Measurements from ENCODE around the gene MYL9.
"Not testable (repeated sequence)": the region's sequence is repeated elsewhere in the genome, so short reads cannot be mapped to it uniquely, and the experiment has no call there.

MYL9 gene

DNA sequence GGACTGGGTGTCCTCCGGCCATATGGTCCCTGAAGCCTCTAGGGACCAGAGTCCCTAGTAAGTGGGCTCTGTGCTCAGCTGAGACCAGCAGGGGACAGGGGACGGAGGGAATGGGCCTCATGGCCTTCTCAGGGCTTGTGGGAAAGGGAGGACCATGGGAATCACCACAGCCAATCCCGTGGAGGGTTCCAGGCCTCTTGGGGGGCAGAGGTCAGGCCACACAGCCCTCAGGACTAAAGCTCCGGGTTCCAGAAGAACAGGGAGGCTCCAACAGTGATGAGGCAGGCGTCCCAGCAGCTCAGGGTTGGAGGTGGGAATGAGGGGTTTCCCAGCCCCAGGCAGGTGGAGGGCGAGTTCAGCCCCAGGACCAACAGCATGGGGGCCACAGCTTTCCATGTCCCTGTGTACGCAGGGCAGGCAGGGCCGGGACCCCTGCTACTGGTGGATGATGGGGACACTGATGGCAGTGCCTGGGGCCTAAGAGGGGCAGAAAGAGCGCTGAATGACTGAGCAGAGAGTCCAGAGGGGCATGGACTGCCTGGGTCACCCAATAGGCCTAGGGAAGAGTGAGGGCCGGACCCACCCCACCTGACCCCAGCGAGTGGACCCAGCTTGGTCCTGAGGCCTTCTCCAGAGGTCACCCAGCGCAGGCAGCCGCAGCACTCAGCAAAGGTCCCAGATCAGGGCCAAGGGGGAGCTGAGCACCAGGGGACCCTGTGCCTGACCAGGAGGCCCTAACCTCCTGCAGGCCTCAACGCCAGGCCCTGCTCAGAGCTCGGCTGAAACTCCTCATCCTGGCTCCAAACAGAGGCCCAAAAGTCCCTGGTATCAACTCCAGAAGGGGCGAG is 8.8 kb downstream of the MYL9 start:
- no peak for DNase-seq

DNA sequence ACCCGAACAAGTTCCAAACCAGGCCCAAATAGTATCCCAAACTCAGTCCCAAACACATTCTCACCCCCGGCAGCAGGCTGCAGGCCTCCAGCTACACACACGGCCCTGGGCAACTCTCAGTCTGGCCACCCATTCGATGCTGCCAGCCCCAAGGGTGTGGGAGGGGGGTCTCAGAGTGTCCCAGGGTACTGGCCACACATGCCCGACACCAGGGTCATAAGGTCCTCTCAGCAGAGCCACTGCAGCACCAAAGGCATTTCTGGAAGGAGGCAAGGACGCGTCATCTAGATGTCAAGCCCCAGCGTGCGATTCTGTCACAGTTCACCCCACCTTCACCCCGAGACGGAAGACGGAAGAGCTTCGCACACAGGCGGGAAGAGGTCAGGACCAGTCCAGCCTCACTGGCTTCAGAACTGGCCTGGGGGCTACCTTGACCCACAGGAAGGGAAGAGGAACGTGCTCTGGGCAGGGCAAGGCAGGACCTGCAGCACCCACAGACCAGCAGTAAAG is 9.5 kb downstream of the MYL9 start:
- no peak for DNase-seq

DNA sequence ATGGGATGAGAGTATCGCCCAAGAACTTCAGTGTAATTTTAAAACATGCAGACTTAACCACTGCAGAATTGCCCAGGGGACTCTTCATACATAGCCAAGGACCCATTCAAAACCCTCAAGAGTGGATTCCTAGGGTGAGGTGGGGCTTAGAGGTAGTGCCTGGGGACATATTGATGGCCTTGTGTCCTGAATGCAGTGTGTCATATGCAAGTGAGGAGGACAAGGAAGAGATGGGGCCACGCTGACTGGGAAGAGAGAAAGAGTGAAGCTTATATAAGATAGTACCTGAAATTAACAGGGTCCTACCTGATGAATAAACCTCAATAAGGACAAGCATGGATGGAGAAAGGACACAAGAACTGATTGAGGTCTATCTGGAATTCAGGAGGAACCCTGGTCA is 13.9 kb downstream of the MYL9 start:
- no peak for DNase-seq

DNA sequence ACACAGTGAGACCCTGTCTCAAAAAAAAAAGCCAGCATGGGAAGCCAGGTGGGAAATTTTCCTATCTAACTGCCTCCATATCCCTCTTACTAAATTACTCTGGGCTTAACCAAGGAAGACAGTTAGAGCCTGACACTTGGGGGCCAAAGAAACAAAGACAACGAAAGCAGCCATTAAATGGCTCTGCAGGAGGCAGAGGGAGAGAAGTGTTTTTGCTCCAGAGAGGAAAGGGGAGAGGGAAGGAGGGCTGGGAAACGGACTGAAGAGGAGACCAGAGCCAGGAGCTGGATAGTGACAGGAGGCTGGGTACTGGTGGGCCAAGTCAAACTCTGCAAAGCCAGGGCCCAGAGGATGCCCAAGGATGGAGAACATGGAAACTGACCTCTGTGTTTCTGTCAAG is 21.4 kb downstream of the MYL9 start:
- DNase-seq: no peak

DNA sequence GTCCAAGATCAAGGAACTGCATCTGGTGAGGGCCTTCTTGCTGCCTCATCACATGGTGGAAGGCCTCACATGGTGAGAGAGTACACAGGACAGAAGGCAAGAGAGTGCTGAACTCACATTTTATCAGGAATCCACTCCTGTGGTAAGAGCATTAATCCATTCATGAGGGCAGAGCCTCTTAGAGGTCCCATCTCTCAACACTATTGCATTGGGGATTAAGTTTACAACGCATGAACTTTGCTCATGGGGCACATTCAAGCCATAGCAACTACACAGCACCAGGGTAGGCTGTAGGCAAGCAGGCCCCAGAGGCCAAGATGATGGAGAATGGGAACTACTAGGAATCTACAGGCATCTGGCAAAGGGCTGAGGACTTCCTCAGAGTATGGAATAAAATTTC is 22.1 kb downstream of the MYL9 start:
- no peak for DNase-seq

DNA sequence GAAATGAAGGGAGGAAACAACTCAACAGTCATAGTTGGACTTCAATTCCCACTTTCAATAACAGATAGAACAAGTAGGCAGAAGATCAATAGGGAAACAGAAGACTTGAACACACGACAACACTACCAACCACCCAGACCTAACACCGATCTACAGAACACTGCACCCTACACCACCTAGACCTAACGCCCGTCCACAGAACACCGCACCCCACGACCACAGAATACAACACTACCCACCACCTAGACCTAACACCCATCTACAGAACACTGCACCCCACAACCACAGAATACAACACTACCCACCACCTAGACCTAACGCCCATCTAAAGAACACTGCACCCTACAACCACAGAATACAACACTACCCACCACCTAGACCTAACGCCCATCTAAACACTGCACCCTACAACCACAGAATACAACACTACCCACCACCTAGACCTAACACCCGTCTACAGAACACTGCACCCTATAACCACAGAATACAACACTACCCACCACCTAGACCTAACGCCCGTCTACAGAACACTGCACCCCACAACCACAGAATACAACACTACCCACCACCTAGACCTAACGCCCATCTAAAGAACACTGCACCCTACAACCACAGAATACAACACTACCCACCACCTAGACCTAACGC is 22.9 kb downstream of the MYL9 start:
- not testable (repeated sequence) for DNase-seq

DNA sequence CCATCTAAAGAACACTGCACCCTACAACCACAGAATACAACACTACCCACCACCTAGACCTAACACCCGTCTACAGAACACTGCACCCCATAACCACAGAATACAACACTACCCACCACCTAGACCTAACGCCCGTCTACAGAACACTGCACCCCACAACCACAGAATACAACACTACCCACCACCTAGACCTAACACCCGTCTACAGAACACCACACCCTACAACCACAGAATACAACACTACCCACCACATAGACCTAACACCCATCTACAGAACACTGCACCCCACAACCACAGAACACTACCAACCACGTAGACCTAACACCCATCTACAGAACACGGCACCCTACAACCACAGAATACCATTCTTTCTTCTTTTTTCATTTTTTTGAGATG is 23.4 kb downstream of the MYL9 start:
- not testable (repeated sequence) for DNase-seq

DNA sequence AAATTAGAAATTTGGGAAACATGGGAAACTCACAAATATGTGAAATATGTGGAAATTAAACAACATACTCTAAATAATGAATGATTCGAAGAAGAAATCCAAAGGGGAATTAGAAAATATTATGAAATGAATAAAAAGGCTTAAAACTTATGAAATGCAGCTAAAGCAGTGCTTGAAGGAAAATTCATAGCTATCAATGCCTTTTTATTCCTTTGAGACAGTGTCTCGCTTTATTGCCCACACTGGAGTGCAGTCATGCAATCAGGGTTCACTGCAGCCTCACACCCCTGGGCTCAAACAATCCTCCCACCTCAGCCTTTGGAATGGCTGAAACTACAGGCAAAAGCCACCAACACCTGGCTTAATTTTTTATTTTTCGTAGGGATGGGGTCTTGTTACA is 24.2 kb downstream of the MYL9 start:
- DNase-seq: no peak

DNA sequence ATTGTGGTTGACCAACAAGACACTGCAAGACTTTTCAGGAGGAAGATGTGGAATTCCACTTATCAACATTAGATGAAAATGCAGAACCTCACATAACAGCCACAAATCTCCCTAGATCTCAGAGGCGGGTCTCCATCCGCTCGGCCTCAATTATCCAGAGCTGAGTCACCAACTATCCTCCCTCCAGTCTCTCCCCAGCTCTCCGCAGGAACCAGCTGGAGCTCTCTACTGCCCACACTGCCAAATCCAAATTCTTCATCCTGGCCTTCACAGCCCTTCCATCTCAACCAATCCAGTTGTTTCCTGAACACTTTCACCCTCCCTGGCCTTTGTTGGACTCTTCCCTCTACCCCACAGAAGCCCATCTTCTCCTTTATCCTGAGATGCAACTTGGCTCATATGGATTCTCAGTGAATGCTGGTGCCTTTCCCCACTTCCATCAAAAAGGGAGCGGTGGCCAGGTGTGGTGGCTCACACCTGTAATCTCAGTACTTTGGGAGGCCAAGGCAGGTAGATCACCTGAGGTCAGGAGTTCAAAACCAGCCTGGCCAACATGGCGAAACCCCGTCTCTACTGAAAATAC is 28.6 kb downstream of the MYL9 start:
- DNase-seq: no peak

DNA sequence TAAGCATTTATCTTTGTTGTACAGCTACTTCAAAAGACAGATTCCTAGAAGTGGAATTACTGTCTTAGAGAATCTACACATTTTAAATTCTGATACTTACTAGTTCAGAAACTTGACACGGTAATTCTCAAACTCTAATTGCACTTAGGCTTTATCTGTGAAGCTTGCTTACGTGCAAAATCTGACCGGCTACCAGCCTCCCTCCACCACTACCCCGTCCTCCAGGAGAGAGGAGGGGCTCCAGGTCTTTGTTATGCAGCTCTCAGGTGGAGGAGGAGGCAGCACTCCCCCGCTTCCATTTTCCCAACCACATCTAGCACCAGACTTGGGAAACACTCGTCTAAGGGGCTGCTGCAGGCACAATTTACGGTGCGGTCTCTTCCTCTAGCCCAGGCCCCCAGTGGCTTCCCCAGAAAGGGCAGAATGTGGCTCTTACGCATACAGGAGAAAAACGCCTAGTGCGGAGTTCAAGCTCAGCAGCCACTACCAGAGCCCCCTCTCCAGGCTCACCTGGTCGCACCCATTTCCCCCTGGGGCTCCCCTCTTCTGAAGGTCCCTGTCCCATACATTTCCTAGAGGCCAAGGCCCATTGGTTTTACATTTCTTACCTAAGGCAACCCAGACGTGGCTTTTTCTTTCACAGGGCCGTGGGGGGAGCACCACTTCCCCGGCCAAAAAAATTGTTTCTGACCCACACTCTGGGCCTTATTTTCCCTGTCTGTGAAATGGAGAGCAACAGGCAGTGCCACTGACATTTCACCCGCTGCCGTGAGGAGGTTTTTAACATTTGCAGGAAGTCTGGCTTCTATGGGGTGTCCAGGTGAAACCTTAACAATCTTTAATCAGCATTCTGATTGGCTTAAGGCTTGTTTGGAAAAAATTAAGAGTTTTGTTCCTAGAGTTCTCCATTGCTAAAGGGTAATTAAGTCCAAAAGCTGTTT is 30.5 kb downstream of the MYL9 start:
- no peak for DNase-seq

DNA sequence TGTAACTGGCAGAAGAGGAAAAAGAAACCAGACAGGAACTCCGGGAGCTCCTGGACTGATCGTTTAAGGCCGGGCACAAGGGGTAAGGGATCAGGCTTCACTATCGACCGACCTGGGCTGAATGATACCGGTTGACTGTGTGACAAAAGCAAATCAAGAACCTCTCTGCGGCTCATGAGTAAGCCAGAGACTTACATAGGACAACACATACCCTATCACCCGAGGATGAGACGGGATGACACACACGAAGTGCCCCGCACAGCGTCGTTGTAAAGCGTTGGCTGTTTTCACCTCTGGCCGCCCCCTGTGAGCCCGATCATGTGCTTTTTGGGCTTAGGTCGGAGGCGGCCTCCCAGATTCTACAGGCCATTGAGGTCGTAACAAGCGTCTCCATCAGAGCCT is 31.4 kb downstream of the MYL9 start:
- no peak for DNase-seq

DNA sequence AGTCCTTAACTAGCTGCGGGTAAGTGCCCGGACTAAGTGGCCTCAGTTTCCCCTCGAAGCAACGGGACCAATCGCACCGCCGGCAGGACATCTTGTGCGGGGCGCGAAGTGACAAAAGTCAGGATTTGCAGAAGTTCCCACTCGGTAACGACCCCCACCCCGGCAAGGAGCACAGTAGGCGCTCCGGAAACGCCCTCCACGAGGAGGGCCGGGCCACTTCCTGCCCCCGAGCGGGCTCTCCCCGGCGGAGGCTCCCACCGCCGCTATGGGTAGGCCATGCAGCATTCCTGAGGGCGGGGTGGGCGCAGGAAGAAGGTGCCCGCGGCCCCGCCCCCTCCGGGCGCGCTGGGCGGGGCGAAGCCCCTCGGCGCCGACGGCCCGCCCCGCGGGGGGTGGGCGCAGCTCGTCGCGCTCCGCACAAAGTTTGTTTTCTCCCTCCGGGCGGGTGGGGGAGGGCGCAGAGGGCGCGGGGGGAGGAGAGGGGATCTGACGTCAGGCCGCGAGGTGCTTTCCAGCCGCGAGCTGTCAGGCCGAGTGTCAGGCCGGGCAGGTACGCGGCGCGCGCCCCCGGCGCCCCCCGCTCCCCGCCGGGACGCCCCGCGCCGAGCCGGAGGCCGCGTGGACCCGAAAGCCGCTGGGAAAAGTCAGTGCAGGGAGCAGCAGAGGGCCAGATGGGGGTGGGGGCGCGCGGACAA is 31.9 kb downstream of the MYL9 start, which contains the start of gene TGIF2:
TSS of gene TGIF2 (plus strand) at position 495 of the 695 bp plus-strand sequence. CDS start 5,178 bp downstream, outside the sequence.
- DNase-seq: no peak

DNA sequence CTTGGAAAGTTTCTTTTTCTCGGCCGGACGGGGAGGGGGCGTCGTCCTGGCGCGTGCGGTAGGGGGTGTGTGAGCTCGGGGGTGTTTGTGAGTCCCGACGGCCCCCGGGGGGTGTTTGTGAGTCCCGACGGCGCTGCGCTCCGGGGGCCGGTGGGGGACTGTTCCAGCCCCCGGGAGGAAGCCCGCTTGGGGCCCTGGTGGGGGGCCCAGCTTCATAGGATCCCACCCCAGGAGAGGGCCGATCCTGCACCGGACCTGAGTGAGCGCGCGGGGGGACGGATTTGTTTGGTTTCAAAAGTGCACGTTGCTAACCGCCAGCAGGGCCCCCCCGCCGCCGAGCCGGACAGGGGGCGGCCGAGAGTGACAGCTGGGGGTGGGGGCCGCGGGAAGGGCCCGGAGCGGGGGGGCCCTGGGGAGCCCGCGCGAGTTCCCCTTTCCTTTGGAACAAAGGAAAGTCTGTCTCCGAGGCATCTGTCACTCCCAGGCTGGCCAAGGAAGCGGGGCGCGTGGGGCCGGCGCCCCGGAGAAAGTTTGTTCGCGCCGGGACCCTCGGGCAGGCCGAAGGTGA is 32.6 kb downstream of the MYL9 start:
- no peak for DNase-seq

DNA sequence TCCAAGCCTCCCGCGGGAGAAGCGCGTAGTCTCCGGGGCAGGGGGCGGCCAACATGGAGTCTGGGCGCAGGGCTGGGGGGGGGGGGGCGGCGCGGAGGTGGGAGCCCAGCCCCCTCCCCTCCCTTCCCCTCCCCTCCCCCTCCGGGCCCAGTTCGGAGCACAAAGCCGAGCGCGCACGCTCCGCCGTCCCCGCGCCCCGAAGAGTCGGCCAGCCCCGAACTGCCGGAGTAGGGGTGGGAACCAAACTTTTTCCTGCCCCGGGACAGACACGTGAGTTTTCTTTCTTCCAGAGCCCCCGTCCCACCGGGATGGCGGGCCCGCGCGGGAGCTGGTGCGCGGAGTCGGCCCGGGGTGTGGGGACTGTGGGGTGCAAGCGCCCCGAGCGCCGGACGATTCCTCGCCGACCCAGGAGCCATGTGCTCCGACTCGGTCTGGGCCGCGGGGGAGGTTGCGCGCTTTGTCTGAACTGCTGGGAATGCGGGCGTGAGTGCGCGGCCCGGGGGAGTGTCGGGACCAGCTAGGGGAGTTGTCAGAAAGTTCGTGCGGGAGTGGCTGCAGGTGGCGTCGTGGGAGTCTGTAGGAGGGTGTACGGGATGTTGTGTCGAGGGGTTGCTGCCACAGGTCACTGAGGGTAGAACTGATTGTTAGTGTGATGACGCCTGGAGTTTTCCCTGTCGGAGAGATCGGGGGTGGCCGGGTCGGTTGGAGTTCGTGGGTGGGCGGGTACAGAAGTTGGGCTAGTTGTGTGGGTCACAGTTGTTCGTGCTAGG is 33.2 kb downstream of the MYL9 start:
- no peak for DNase-seq

DNA sequence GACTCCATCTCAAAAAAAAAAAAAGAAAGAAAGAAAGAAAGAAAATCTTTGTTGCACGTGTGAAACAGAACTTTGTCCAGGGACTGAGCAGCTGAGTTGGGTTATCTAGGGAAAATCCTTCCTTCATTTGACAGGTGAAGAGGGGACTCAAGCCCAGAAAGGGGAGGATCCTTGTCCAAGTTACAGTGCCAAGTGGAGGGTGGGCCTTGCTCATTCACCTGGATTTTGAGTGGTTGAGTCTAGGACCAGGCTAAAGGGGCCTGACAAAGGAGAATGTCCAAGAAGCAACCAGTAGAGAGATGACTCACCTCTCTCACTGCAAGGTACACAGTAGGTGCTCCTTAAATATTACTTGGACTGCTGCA is 34.7 kb downstream of the MYL9 start:
- no peak for DNase-seq

DNA sequence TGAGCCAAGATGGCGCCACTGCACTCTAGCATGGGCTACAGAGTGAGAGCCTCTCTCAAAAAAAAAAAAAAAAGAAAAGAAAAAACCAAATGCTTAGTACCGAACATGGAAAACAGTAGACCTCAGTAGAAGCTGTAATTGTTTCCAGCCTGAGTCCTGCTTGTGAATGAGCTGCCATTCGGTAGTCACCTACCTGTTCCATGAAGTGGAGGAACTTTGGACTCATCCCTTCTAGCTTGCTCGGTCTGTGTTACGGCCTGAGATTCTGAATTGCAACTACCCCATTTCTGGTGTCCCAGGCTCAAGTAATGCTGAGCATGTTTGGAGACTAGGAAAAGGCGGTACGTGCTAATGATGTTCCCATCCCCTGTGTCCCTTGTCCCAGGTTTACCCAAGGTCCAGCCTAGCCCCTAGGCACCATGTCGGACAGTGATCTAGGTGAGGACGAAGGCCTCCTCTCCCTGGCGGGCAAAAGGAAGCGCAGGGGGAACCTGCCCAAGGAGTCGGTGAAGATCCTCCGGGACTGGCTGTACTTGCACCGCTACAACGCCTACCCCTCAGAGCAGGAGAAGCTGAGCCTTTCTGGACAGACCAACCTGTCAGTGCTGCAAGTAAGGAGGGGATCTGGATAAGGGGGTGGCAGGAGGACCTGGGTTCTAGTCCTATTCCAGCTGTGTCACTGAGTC is 37.2 kb downstream of the MYL9 start:
- DNase-seq: no peak

DNA sequence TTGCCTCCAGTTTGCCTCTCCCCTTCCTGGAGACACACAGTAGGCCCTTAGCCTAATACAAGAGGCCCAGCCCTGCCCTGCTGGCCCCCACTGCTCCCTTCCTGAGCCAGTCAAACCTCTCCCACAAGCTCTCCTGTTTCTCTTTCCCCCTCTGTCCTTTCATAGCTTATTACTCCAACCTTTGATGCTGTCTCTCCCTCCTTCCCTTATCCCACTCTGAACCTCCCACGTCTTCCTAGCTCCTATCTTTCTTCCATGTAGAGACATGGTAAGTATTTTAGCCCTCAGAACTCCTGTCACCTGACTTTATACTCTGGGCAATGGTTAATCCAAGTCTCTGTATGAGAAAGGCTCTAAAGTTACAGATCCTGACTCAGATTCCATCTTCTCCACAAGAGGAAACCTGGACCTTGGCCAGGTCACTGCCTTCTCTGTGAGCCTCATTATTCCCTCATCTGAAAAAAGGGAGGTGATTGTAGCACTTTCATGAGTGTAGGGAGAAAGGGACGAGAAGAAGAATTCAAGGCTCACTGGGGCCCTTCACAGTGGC is 38.8 kb downstream of the MYL9 start:
- DNase-seq: no peak

DNA sequence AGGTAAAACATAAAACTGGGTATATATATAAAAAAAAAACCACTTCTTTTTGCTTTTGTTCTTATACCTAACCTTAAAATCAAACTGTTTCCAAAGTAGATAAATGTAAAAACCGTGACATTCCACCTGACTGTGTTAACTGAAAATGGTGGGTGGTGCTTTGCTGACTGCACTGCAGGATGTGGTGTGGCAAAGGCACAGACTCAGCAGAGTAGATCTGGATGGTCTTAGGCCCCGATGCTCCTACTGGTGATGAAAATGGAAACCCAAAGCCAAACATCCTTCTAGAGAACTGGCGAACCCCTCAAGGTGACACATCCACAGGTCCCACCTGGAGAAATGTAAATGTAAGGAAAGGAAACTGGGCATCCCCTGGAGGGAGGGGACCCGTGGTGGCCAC is 41.0 kb downstream of the MYL9 start:
- no peak for DNase-seq

DNA sequence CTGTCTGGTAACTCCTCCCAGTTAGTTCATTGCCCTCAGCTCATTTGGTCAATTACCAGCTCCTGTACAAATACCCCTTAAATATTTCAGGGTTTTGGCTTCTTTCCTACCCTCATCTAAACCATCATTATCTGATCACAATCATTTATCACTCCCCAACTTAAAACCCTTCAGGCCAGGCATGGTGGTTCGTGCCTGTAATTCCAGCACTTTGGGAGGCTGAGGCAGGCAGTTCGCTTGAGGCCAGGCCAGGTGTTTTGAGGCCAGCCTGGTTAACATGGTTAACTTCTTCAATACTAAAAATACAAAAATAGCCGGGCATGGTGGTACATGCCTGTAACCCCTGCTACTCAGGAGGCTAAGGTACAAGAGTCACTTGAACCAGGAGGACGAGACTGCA is 41.5 kb downstream of the MYL9 start:
- no peak for DNase-seq

DNA sequence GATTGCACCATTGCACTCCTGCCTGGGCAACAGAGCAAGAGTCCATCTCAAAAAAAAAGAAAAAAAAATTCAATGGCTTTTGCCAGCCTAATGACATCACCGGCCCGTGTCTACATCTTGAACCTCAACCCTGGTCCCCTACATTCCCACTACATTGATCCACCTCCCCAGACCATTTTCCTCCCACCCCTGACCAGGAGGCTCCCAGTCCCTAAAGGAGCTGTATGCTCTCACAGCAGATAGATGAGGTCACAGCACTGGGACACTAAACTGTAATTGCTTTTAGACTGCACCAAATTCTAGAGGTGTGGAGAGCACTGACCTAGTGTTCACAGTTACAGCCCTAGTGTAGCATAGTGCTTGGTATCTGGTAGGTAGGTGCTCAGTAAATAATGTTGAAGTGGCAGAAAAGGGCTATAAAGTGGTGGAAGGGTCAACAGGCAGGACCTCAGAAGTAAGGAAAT is 42.7 kb downstream of the MYL9 start:
- DNase-seq: no peak

Measured in NCI-H1417 treated with DMSO at 0.1 percent for 48 hours (cell line).